HCT116 (cell line): ENCODE measurements around the gene MAGOH.

ENCODE experiments used
- EZH2 ChIP-seq: fragments of 200-600 bp; sonication (generic); IDR thresholded peaks from 2 replicates; pipeline ENCODE4 v1.6.1; 2017; ENCODE audit warnings: antibody characterized with exemption, mixed run types
- EZH2phosphoT487 ChIP-seq: fragments of 200-600 bp; IDR thresholded peaks from 2 replicates; pipeline ENCODE4 v1.6.1; 2018; ENCODE audit warnings: antibody characterized with exemption, borderline replicate concordance
- FOSL1 ChIP-seq: IDR thresholded peaks from 2 replicates; pipeline ENCODE4 v1.6.1; 2012; ENCODE audit warnings: low read depth
- POLR2AphosphoS5 ChIP-seq: IDR thresholded peaks from 2 replicates; pipeline ENCODE4 v1.6.1; 2011; ENCODE audit warnings: mild to moderate bottlenecking, low read depth, low read length, moderate library complexity
- SP1 ChIP-seq: IDR thresholded peaks from 2 replicates; pipeline ENCODE4 v1.6.1; 2012; ENCODE audit warnings: low read depth
- SRF ChIP-seq: IDR thresholded peaks from 2 replicates; pipeline ENCODE4 v1.6.1; 2012; ENCODE audit warnings: low read depth
- ZFX ChIP-seq: fragments of 450-650 bp; IDR thresholded peaks from 2 replicates; pipeline ENCODE4 v1.6.1; 2017
- TF ChIP-seq, protein P1 (sequence below), 3 experiments: fragments of 200-600 bp in 1 of 3; sonication (generic) in 1 of 3; IDR thresholded peaks in 2 of 3; conservative IDR thresholded peaks in 1 of 3; 2 replicates each; pipeline ENCODE4 v1.5.1; 2012 to 2017; ENCODE audit warnings: low read depth in 2 of 3, low read length in 2 of 3, antibody characterized with exemption in 1 of 3, borderline replicate concordance in 1 of 3, control low read depth in 1 of 3, mild to moderate bottlenecking in 1 of 3, mixed read lengths in 1 of 3, mixed run types in 1 of 3, moderate library complexity in 1 of 3; ENCODE audit not compliant: insufficient read depth in 1 of 3
- TF ChIP-seq, protein P2 (sequence below): IDR thresholded peaks from 2 replicates; pipeline ENCODE4 v1.6.1; 2012
- TF ChIP-seq, protein P3 (sequence below): IDR thresholded peaks from 2 replicates; pipeline ENCODE4 v1.6.1; 2012

DNA sequence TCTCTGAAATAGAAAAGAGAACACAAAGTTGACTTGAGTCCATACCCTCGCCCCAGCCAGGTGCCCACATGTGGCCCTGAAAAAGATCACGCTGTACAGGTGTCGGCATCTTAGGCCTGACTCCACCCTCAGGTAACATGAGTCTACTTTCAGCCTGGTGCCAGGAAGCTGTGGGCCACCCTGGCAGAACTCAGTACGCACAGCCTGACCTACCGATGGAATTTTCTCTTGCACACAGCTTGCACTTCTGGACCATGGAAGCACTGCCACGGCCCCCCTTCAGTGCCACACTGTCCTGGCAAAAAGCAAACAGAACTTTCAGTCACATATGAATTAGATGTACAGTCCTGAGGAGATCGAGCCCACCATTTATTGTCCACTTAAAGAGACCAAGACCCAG lies 20.1 kb downstream of the MAGOH start:
- no peak for TF ChIP-seq ZFX
- TF ChIP-seq, protein P1, sequence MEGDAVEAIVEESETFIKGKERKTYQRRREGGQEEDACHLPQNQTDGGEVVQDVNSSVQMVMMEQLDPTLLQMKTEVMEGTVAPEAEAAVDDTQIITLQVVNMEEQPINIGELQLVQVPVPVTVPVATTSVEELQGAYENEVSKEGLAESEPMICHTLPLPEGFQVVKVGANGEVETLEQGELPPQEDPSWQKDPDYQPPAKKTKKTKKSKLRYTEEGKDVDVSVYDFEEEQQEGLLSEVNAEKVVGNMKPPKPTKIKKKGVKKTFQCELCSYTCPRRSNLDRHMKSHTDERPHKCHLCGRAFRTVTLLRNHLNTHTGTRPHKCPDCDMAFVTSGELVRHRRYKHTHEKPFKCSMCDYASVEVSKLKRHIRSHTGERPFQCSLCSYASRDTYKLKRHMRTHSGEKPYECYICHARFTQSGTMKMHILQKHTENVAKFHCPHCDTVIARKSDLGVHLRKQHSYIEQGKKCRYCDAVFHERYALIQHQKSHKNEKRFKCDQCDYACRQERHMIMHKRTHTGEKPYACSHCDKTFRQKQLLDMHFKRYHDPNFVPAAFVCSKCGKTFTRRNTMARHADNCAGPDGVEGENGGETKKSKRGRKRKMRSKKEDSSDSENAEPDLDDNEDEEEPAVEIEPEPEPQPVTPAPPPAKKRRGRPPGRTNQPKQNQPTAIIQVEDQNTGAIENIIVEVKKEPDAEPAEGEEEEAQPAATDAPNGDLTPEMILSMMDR (IDR thresholded peaks at IDR 0.05 in 2 of 3, conservative IDR thresholded peaks at IDR 0.05 in 1 of 3; ENCODE audit: borderline replicate concordance in 1 of 3, insufficient read depth in 1 of 3, low read depth in 2 of 3, low read length in 2 of 3) = no peak
- TF ChIP-seq, protein P2, sequence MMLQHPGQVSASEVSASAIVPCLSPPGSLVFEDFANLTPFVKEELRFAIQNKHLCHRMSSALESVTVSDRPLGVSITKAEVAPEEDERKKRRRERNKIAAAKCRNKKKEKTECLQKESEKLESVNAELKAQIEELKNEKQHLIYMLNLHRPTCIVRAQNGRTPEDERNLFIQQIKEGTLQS = no peak
- TF ChIP-seq POLR2AphosphoS5 = no peak
- no peak for TF ChIP-seq SRF
- no peak for TF ChIP-seq EZH2phosphoT487
- TF ChIP-seq FOSL1 = no peak
- TF ChIP-seq, protein P3, sequence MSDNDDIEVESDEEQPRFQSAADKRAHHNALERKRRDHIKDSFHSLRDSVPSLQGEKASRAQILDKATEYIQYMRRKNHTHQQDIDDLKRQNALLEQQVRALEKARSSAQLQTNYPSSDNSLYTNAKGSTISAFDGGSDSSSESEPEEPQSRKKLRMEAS = no peak
- TF ChIP-seq EZH2 = no peak
- no peak for TF ChIP-seq SP1
